WTC11 (cell line): Measurements from ENCODE around the gene C1QTNF12.

Experiments
- ATF2 ChIP-seq: sonication (generic); formaldehyde crosslinking; IDR thresholded peaks from 2 replicates; pipeline ENCODE4 v1.8.1; 2022; ENCODE audit warnings: low read depth, missing genetic modification reagents, borderline replicate concordance
- CREM ChIP-seq: sonication (generic); formaldehyde crosslinking; IDR thresholded peaks from 2 replicates; pipeline ENCODE4 v1.8.1; 2022; ENCODE audit warnings: mild to moderate bottlenecking, missing genetic modification reagents, moderate library complexity
- E2F4 ChIP-seq: sonication (generic); formaldehyde crosslinking; IDR thresholded peaks from 2 replicates; pipeline ENCODE4 v1.8.1; 2022; ENCODE audit warnings: low read depth, mild to moderate bottlenecking, moderate library complexity, missing genetic modification reagents, borderline replicate concordance
- FOXP4 ChIP-seq: sonication (generic); formaldehyde crosslinking; IDR thresholded peaks from 2 replicates; pipeline ENCODE4 v1.8.0; 2022; ENCODE audit warnings: mild to moderate bottlenecking, missing genetic modification reagents
- NR1H2 ChIP-seq: sonication (generic); formaldehyde crosslinking; IDR thresholded peaks from 2 replicates; pipeline ENCODE4 v1.9.0; 2021; ENCODE audit warnings: mild to moderate bottlenecking, moderate library complexity, missing genetic modification reagents
- SP1 ChIP-seq: sonication (generic); formaldehyde crosslinking; conservative IDR thresholded peaks from 2 replicates; pipeline ENCODE4 v1.8.1; 2022; ENCODE audit warnings: missing genetic modification reagents
- TCF7 ChIP-seq: sonication (generic); formaldehyde crosslinking; IDR thresholded peaks from 2 replicates; pipeline ENCODE4 v1.8.0; 2022; ENCODE audit warnings: mild to moderate bottlenecking, low read depth, missing genetic modification reagents, moderate library complexity
- TF ChIP-seq, protein P1 (sequence below): fragments of 200-600 bp; IDR thresholded peaks from 2 replicates; pipeline ENCODE4 v1.8.0; 2022; ENCODE audit warnings: antibody characterized with exemption

GRCh38 chr1:1259951-1260600 is 13.6 kb upstream of the C1QTNF12 start:
- no peak for TF ChIP-seq CREM
- TF ChIP-seq SP1 (CRISPR knock-in tag): no peak
- TF ChIP-seq, protein P1, sequence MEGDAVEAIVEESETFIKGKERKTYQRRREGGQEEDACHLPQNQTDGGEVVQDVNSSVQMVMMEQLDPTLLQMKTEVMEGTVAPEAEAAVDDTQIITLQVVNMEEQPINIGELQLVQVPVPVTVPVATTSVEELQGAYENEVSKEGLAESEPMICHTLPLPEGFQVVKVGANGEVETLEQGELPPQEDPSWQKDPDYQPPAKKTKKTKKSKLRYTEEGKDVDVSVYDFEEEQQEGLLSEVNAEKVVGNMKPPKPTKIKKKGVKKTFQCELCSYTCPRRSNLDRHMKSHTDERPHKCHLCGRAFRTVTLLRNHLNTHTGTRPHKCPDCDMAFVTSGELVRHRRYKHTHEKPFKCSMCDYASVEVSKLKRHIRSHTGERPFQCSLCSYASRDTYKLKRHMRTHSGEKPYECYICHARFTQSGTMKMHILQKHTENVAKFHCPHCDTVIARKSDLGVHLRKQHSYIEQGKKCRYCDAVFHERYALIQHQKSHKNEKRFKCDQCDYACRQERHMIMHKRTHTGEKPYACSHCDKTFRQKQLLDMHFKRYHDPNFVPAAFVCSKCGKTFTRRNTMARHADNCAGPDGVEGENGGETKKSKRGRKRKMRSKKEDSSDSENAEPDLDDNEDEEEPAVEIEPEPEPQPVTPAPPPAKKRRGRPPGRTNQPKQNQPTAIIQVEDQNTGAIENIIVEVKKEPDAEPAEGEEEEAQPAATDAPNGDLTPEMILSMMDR: no peak
- TF ChIP-seq E2F4 (CRISPR knock-in tag): no peak
- no peak for TF ChIP-seq TCF7 (CRISPR knock-in tag)
- no peak for TF ChIP-seq FOXP4 (CRISPR knock-in tag)
- TF ChIP-seq ATF2: no peak
- TF ChIP-seq NR1H2: no peak
